Body of pancreas (tissue), 4 donors: ENCODE measurements around the gene ZNF302.

Experiments
- POLR2A ChIP-seq, 3 donors: fragments of 450-650 bp; IDR thresholded peaks; one replicate each; pipeline ENCODE4 v1.6.1; 2016; ENCODE audit warnings: antibody characterized with exemption in 3 of 3, mild to moderate bottlenecking in 2 of 3
- TF ChIP-seq, protein P1 (sequence below), 7 experiments: fragments of 450-650 bp in 4 of 7; fragments of 200-600 bp in 3 of 7; sonication (generic) in 3 of 7; IDR thresholded peaks; one replicate each; pipeline ENCODE4 v1.5.1; 2016 to 2019; ENCODE audit warnings: antibody characterized with exemption in 7 of 7

DNA sequence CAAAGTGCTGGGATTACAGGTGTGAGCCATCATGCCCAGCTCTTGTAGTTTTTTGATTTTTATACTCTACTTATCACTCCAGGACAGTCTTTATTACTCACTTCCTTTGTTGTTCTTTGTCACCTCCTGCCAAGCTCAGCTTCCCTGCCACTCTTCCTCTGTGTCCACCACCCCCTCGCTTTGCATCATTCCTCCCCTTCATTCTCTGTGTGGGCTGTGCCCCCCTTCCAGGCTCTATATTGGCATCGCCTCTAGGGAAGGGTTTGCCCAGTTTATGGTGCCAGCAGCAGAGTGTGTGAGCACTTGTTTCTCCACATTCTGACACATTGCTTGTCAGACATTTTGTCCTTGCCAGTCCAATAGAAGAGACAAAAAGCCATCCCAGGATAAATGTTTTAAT lies 15.1 kb downstream of the ZNF302 start:
- TF ChIP-seq POLR2A (IDR thresholded peaks at IDR 0.05): no peak
- TF ChIP-seq, protein P1, sequence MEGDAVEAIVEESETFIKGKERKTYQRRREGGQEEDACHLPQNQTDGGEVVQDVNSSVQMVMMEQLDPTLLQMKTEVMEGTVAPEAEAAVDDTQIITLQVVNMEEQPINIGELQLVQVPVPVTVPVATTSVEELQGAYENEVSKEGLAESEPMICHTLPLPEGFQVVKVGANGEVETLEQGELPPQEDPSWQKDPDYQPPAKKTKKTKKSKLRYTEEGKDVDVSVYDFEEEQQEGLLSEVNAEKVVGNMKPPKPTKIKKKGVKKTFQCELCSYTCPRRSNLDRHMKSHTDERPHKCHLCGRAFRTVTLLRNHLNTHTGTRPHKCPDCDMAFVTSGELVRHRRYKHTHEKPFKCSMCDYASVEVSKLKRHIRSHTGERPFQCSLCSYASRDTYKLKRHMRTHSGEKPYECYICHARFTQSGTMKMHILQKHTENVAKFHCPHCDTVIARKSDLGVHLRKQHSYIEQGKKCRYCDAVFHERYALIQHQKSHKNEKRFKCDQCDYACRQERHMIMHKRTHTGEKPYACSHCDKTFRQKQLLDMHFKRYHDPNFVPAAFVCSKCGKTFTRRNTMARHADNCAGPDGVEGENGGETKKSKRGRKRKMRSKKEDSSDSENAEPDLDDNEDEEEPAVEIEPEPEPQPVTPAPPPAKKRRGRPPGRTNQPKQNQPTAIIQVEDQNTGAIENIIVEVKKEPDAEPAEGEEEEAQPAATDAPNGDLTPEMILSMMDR (IDR thresholded peaks at IDR 0.05): no peak
